Natural killer cell (primary cell): ENCODE results near the gene FAM53B. TPM values are rescaled to one million over a fixed set of nuclear protein-coding genes. Genes with fewer than 3 reads are reported as not detected.

Source experiments
- ATAC-seq, 3 donors: fragments of 150-1000 bp in 2 of 3; fragments of 200-7000 bp in 1 of 3; cut with Tn5 transposase; 1 replicate in 1 of 3; 2 replicates in 2 of 3; pipeline ENCODE4 v1.10.0; 2021; ENCODE audit warnings: mild to moderate bottlenecking in 2 of 3, moderate library complexity in 2 of 3
- DNase-seq, 2 donors: peaks; one replicate each; pipeline versions ENCODE4 v3.0.0 to v3.0.0-alpha.2; 2013 to 2021; ENCODE audit warnings: mixed read lengths in 1 of 2
- H3K27ac ChIP-seq: one replicate; pipeline ENCODE4 v1.5.1; 2013; ENCODE audit warnings: mild to moderate bottlenecking, low read length
- H3K27me3 ChIP-seq: one replicate; pipeline ENCODE4 v1.6.1; 2013; ENCODE audit warnings: low read length; ENCODE audit not compliant: control insufficient read depth, insufficient read depth
- H3K36me3 ChIP-seq: one replicate; pipeline ENCODE4 v1.6.1; 2013; ENCODE audit warnings: low read length; ENCODE audit not compliant: control insufficient read depth, insufficient read depth
- H3K4me1 ChIP-seq: one replicate; pipeline ENCODE4 v1.6.1; 2013; ENCODE audit warnings: low read length; ENCODE audit not compliant: control insufficient read depth, insufficient read depth
- H3K4me3 ChIP-seq: one replicate; pipeline ENCODE4 v1.5.1; 2013; ENCODE audit warnings: low read length
- H3K9me3 ChIP-seq: one replicate; pipeline ENCODE4 v1.6.1; 2013; ENCODE audit warnings: low read length; ENCODE audit not compliant: control insufficient read depth, insufficient read depth
- H3K27ac Mint-ChIP-seq, 2 donors: one replicate each; pipeline ENCODE4 v1.8.0; 2022; ENCODE audit warnings: mild to moderate bottlenecking in 2 of 2, mixed read lengths in 2 of 2, moderate library complexity in 1 of 2
- H3K27me3 Mint-ChIP-seq, 2 donors: one replicate each; pipeline ENCODE4 v1.8.0; 2022; ENCODE audit warnings: low read depth in 2 of 2, mixed read lengths in 2 of 2
- H3K36me3 Mint-ChIP-seq: one replicate; pipeline ENCODE4 v1.8.0; 2022; ENCODE audit warnings: mixed read lengths
- H3K4me1 Mint-ChIP-seq, 2 donors: one replicate each; pipeline ENCODE4 v1.8.0; 2022; ENCODE audit warnings: mixed read lengths in 2 of 2
- H3K4me3 Mint-ChIP-seq: one replicate; pipeline ENCODE4 v1.8.0; 2022; ENCODE audit warnings: mild to moderate bottlenecking, moderate library complexity, mixed read lengths
- H3K9me3 Mint-ChIP-seq, 2 donors: one replicate each; pipeline ENCODE4 v1.8.0; 2022; ENCODE audit warnings: mixed read lengths in 2 of 2
- CTCF ChIP-seq: fragments of 200-600 bp; IDR thresholded peaks from one replicate; pipeline ENCODE4 v1.8.0; 2022; ENCODE audit warnings: antibody characterized with exemption
- WGBS: methylation state at CpG from one replicate; pipeline ENCODE4 v1.1.7; 2013; ENCODE audit warnings: missing lambda C conversion rate; ENCODE audit not compliant: insufficient coverage; 5-methylcytosine and 5-hydroxymethylcytosine counted together
- intact Hi-C: fragments of 100-400 bp; cut with micrococcal nuclease; formaldehyde crosslinking; loops from one replicate; pipeline ENCODE4 v1.14.2; 2022
- total RNA-seq, 4 donors: library from RNA; stranded (reverse); fragments of 120-200 nt in 1 of 4; gene quantifications; one replicate each; pipeline versions ENCODE4 v1.2.3 to v1.2.4, GENCODE V29; 2013 to 2022

The FAM53B gene
- total RNA-seq, 3 donors from 2014 or later (not counting 1 experiment from before 2014, with no cell fraction given) = 77.4 to 172 (median 121) TPM

DNA sequence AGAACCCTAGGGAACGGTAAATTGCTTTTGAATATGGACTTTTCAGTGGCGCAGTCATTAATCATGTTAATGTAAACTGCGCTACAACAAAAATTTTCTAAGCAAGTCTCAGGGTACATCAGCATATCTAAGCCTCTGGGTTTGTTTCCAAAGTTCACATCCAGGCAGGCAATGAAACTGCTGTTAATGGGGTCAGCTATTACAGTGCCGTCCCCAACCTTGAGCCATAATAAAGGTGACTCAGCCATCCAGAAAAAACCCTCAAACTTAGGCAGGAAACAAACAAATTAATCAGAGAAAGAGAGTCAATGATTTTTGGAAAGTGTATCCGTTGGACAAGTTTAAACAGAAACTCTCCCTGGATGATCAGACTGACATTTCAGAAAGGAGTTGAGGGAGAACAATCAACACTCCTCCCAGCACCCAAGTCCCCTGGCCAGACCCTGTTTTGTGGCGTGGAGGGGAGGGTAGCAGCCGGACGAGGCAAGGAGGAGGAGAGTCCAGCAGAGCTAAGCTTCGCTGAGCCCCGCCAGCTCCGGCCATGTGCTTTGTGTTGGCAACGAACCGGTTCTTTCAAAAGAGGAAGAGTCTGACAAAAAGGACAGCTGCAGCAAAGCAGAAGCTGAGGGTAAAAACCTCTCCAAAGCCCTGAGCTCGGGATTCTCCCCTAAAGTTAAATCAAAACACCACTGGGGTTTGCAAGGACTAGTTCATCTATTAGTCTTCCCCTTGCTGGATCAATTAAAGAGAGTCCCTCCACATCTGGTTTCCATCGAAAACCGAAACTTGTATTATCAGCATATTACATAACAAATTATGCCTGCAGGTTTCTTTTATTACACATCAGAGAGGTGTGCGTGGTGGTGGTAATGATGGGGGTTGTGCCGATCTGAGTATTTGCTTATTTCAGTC, 3.6 kb downstream of the FAM53B start:
- Mint-ChIP-seq H3K27ac (peak overlapping the region; percentile 92 to 93), H3K27me3 (no peaks in the 10 kb centered on the region), H3K36me3 (no peaks in the 10 kb centered on the region), H3K9me3 (no peaks in the 10 kb centered on the region), H3K4me1 (peaks cover 77 to 88% of the 10 kb centered on the region in 2 donors), H3K4me3 (peak overlapping the region; percentile 99)
- Histone ChIP-seq H3K9me3 (no peaks in the 10 kb centered on the region), H3K4me3 (peak overlapping the region; percentile 2), H3K27ac (peak overlapping the region; percentile 68), H3K36me3 (no peaks in the 10 kb centered on the region), H3K27me3 (no peaks in the 10 kb centered on the region), H3K4me1 (peaks cover 69% of the 10 kb centered on the region)
- intact Hi-C loops = loop anchor here (1.0 to 2.0 kb wide), 7 partner anchors 17 to 124 kb away; no protein-coding TSS in a partner anchor
- WGBS = 42% methylated on average over 14 of the region's 18 CpGs
- no peak for TF ChIP-seq CTCF
- peak; percentile 5 to 21 (median 17) for ATAC-seq
- peak in 1 of 2 donors; percentile 38 for DNase-seq

- WGBS = 35% methylated on average over 7 of the region's 7 CpGs
- Histone ChIP-seq H3K36me3 (peaks cover 2% of the 10 kb centered on the region), H3K4me3 (no peak overlapping the region), H3K4me1 (peaks cover 76% of the 10 kb centered on the region), H3K27ac (peak overlapping the region; percentile 68), H3K27me3 (no peaks in the 10 kb centered on the region), H3K9me3 (no peaks in the 10 kb centered on the region)
- peak in 1 of 2 donors; percentile 68 for DNase-seq
- intact Hi-C loops = loop anchor here (2.0 kb wide), 3 partner anchors 61 to 123 kb away; no protein-coding TSS in a partner anchor
- Mint-ChIP-seq H3K9me3 (no peaks in the 10 kb centered on the region), H3K4me1 (peaks cover 77 to 88% of the 10 kb centered on the region in 2 donors), H3K27ac (peak overlapping the region; percentile 92 to 93), H3K27me3 (no peaks in the 10 kb centered on the region), H3K36me3 (no peaks in the 10 kb centered on the region), H3K4me3 (peak overlapping the region; percentile 99)
- ATAC-seq = no peak
- TF ChIP-seq CTCF = no peak
Measured at GRCh38 chr10:124739986-124740368, 4.2 kb downstream of the FAM53B start.

GRCh38 chr10:124739119-124739921, 4.9 kb downstream of the FAM53B start:
- H3K4me1 Mint-ChIP-seq = peaks cover 80 to 90% of the 10 kb centered on the region in 2 donors
- H3K4me3 ChIP-seq = no peak overlapping the region
- H3K27ac Mint-ChIP-seq = peak overlapping the region; percentile 92 to 93
- H3K36me3 Mint-ChIP-seq = no peaks in the 10 kb centered on the region
- no peaks in the 10 kb centered on the region for H3K27me3 Mint-ChIP-seq
- H3K27me3 ChIP-seq = no peaks in the 10 kb centered on the region
- DNase-seq (peak in 1 of 2 donors; percentile 11), ATAC-seq (no peak)
- WGBS = 66% methylated on average over 13 of the region's 13 CpGs
- intact Hi-C loops = no loop called here
- peaks cover 82% of the 10 kb centered on the region for H3K4me1 ChIP-seq
- no peak for TF ChIP-seq CTCF
- H3K4me3 Mint-ChIP-seq = peak overlapping the region; percentile 64
- H3K27ac ChIP-seq = peak overlapping the region; percentile 68
- H3K9me3 Mint-ChIP-seq = no peaks in the 10 kb centered on the region
- H3K9me3 ChIP-seq = no peaks in the 10 kb centered on the region
- peaks cover 2% of the 10 kb centered on the region for H3K36me3 ChIP-seq
